ENCODE data around the gene SULT1A1.
"Not testable (repeated sequence)": the region's sequence is repeated elsewhere in the genome, so short reads cannot be mapped to it uniquely, and the experiment has no call there.

Gene SULT1A1

GRCh38 chr16:28608496-28608808, 1.4 kb downstream of the SULT1A1 start:
- DNase-seq, result not testable (repeated sequence)

- DNase-seq, result not testable (repeated sequence)
Measured at GRCh38 chr16:28607681-28608495, 2.0 kb downstream of the SULT1A1 start.

DNA sequence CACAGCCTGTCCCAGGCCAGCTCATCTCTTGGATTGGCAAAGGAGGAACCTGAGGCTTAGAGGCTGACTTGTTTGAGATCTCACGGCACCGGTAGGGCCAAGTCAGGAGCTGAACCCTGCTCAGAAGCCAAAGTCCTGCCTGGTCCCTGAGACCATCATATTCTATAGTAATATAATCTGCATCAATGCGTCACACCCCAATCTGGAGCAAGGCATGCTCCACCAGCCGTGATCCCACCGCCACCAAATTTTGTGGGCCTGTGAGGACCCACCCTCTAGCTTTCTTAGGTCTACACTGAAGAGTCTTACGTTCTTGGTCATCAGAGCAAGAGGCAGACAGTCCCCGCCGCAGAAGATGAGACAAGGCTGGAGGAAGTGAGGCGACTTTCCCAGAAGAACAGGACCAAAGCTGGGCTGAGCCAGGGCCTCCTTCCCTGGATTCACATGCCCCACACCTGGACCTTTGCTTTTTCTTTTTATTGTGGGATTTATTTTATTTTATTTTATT, 2.7 kb downstream of the SULT1A1 start:
- no peak for DNase-seq

- DNase-seq, result no peak
Measured at GRCh38 chr16:28606291-28607115, 3.3 kb downstream of the SULT1A1 start.

GRCh38 chr16:28604186-28604565, 5.7 kb downstream of the SULT1A1 start:
- no peak for DNase-seq

GRCh38 chr16:28603381-28604185, 6.3 kb downstream of the SULT1A1 start:
- no peak for DNase-seq

GRCh38 chr16:28602529-28602928, 7.3 kb downstream of the SULT1A1 start:
- DNase-seq, result no peak

DNA sequence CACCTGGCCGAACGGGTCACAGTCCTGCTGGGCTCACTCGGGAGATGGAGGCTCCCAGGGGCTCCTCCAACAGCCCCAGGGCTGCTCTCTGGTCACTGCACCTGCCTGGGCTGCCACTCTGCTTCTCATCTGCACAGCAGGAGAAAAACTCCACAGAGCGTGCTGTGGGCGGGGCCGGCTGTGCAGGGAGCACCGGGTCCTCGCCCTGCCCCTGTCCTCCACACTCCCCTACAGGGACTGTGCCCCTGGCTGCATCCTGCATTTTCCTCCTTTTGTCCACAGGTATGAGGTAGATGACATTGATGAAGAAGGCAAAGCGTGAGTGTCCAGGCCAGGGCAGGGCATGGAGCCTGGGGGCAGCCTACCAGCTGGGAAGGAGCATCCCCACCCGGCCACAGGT, 7.8 kb downstream of the SULT1A1 start:
- not testable (repeated sequence) for DNase-seq

DNA sequence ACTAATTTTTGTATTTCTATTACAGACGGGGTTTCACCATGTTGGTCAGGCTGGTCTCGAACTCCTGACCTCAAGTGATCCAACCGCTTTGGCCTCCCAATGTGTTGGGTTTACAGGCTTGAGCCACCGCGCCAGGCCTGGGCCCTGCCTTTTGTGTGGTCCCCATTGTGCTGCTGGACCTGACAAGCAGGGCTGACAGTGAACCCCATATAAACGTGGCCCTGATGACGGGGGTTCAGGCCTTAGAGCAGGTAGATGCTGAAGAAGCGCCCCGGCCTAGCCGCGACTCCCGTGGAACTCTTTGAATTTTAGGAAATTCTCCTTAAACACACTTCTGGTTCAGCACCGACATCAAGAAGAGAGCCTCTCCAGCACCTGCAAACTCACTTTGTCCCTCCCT, 8.3 kb downstream of the SULT1A1 start:
- DNase-seq, result not testable (repeated sequence)

- DNase-seq, result not testable (repeated sequence)
Measured at GRCh38 chr16:28600965-28601364, 8.9 kb downstream of the SULT1A1 start.

DNA sequence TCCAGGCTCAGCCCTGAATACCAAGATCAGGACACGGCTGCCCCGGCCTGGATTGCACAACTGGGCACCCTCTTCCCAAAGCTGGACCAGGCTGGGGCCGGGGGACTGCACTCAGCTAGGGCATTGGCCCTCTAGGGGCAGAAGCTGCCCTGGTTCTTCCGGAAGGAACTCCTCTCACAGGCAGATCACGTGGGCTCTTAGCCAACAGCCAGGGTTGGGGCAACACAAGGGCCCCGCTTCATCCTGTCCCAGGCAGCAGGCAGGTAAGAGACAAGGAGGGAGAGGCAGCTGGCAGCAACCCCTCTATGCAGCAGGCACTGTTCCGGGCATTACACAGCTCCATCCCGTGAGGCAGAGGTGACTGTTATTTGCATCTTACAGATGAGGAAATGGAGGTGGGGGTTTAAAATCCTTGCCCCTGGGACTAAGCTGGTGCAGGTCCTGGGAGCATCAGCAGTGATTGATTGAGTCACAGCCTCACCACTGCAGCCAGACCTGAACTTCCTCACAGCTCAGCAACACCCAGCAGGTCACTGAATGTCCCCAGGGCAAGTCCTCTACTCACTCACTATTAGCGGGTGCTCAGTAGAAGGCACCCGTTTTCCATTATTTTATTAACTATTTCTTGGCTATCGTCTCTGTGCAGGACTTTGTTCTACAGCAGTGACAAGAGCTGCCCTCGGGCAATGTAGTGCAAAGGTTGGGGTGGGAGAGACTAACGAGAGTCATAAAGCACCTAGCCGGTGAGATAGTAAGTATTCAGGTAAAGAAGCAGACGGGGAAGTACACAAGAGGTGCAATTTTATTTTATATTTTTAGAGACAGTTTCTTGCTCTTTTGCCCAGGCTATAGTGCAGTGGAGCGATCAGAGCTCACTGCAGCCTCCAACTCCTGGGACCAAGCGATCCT, 10.2 kb downstream of the SULT1A1 start:
- not testable (repeated sequence) for DNase-seq

DNA sequence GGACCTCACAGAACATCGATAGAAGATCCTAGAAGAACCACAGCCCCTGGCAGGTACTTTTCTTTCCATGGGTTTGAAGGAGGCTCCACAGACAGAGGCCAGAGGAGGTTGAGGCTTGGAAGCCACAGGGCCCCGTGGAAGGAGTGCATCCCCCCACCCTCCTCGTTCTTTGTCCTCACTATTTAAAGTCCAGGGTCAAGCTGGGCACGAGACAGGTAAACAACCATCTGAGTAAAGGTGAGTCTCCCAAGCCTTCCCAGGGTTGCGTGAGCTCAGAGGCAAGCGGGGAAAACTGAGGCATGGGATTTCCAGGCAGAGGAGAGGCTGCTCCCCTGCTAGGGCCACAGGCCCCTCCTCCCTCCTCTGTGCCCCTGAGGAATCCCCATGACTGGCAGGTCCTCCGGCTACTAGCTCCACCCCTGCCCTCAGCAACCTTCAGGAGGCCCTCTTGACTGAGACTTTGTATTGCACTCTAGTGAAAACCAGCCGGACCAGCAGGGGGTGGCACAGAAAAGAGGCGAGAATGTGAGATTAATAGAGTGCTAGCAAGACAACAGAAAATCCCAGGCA, 12.1 kb downstream of the SULT1A1 start:
- no peak for DNase-seq

- no peak for DNase-seq
Measured at GRCh38 chr16:28596840-28597691, 12.8 kb downstream of the SULT1A1 start, which contains the start of gene SULT1A2. SULT1A2 (minus strand) TSS chr16:28597050; CDS start chr16:28595930, 1,120 bp downstream.

DNA sequence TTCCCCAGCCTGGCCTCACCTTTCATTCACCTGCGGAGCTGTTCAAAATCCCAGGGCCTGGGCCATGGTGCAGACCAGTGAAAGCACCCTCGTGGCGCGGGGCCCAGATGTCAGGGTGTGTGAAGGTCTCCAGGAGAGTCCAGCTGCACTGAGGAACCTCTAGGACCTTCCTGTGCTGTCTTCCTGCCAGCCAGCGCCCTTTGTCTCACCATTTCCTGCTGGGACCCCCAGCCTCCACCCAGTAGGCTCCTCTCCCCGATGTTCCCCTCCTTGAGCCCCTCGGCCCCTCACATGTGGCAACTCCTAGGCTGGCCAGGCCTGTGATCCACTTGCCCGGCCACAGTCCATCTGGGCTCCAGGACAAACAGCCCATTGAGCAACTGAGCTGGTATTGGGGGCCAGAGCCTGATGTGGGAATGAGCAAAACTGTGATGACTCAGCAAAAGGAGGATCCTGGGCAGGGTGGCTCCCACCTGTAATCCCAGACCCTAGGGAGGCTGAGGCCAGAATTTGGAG, 13.7 kb downstream of the SULT1A1 start:
- DNase-seq, result no peak

GRCh38 chr16:28595451-28595850, 14.4 kb downstream of the SULT1A1 start:
- DNase-seq, result not testable (repeated sequence)

GRCh38 chr16:28592979-28593553, 16.8 kb downstream of the SULT1A1 start:
- DNase-seq, result no peak

DNA sequence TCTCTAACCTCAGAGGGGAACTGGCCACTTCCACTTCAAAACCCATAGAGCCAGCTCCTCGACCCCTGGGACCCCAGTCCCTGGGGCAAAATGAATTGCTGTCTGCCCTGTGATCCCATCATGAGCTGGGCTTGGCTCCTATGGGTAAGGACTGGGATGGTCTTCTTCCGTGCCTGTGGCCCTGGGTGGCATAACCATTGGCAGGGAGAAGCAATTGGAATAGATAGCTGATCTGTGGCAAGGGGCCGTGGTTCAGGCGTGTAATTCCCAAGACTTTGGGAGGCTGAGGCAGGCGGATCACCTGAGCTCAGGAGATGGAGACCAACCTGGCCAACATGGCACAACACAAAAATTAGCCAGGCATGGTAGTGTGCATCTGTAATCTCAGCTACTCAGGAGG, 17.3 kb downstream of the SULT1A1 start:
- DNase-seq, result no peak

DNA sequence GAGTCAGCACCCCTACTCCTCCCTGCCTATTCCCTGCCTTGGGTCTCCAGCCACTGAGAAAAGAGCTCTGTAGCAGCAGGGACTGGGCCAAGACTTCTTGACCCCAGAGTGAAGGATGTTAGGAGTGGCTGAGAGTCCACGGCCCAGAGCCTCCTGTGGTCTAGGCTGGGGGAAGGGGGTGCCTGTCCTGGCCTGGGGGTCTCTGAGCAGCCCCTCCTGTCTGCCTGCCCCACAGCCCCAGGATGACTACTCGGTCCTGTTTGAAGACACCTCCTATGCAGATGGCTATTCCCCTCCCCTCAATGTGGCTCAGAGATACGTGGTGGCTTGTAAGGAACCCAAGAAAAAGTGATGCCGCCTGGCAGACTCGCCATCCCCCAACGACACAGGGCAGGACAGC, 18.5 kb downstream of the SULT1A1 start:
- DNase-seq, result no peak

DNA sequence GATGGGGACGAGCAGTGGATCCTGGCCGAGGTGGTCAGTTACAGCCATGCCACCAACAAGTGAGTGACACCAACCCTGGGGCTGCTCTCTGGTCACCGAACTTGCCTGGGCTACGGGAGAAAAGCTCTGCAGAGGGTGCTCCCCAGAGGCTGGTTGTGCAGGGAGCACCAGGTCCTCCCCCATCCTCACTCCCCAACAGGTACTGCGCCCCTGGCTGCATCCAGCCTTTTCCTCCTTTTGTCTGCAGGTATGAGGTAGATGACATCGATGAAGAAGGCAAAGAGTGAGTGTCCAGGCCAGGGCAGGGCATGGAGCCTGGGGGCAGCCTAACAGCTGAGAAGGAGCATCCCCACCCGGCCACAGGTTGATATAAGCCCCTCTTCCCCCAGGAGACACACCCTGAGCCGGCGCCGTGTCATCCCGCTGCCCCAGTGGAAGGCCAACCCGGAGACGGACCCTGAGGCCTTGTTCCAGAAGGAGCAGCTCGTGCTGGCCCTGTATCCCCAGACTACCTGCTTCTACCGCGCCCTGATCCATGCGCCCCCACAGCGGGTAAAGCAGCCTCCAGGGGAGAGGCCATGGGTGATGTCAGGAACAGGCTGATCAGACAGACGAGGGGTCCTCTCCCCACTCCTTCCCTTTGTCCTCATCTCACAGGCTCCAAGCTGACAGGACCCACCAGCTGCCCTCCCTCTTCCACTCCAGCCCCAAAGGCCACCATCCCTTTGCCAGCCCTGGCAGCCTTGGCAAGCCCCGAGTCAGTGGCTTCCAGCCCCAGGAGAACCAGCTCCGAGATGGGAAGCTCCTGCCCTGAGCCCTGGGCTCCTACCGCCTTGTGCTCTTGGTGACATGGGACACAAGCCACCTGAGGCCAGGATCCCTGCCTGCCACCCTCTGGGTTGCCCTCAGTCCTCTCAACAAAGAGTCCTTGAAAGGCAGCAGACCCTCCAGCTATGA, 19.2 kb downstream of the SULT1A1 start:
- no peak for DNase-seq

Measured in activated naive CD4-positive, alpha-beta T cell treated with anti-CD3 and anti-CD28 coated beads, Interleukin-2, amount 50 U/mL, for 16 hours (primary cell).